MM.1S (cell line): Measurements from ENCODE around the gene PRKAG2.

Source experiments
- DNase-seq: peaks from one replicate; pipeline ENCODE4 v3.0.0-alpha.2; 2015
- H2AFZ ChIP-seq: fragments of 300-600 bp; sonication (generic); 2 replicates; pipeline ENCODE4 v1.6.0; 2016; ENCODE audit warnings: antibody characterized with exemption, low read length
- H3F3A ChIP-seq: fragments of 300-600 bp; sonication (generic); 2 replicates; pipeline ENCODE4 v1.6.1; 2016; ENCODE audit warnings: mild to moderate bottlenecking, antibody characterized with exemption, low read length, moderate library complexity, mixed read lengths; ENCODE audit not compliant: insufficient read depth
- H3K27ac ChIP-seq: fragments of 300-600 bp; sonication (generic); 2 replicates; pipeline ENCODE4 v1.5.1; 2016; ENCODE audit warnings: mild to moderate bottlenecking, low read length
- H3K27me3 ChIP-seq: fragments of 300-600 bp; sonication (generic); replicated peaks from 2 replicates; pipeline ENCODE4 v1.6.0; 2016; ENCODE audit warnings: low read length; ENCODE audit not compliant: insufficient read depth
- H3K36me3 ChIP-seq: fragments of 300-600 bp; sonication (generic); replicated peaks from 2 replicates; pipeline ENCODE4 v1.6.1; 2016; ENCODE audit warnings: mild to moderate bottlenecking, low read length, mixed read lengths; ENCODE audit not compliant: insufficient read depth
- H3K4me1 ChIP-seq: fragments of 300-600 bp; sonication (generic); 2 replicates; pipeline ENCODE4 v1.6.1; 2016; ENCODE audit warnings: low read length, mixed read lengths
- H3K4me2 ChIP-seq: fragments of 300-600 bp; sonication (generic); 2 replicates; pipeline ENCODE4 v1.6.0; 2016; ENCODE audit warnings: low read depth, low read length
- H3K4me3 ChIP-seq: fragments of 300-600 bp; sonication (generic); 2 replicates; pipeline ENCODE4 v1.5.1; 2016; ENCODE audit warnings: low read length, mixed read lengths
- H3K79me2 ChIP-seq: fragments of 300-600 bp; sonication (generic); 2 replicates; pipeline ENCODE4 v1.6.1; 2016; ENCODE audit warnings: mixed run types, low read length, mixed read lengths
- H3K9ac ChIP-seq: fragments of 300-600 bp; sonication (generic); 2 replicates; pipeline ENCODE4 v1.6.1; 2016; ENCODE audit warnings: low read length, mixed read lengths
- H3K9me2 ChIP-seq: fragments of 300-600 bp; sonication (generic); replicated peaks from 2 replicates; pipeline ENCODE4 v1.6.1; 2016; ENCODE audit warnings: mild to moderate bottlenecking, low read length, mixed read lengths; ENCODE audit not compliant: insufficient read depth
- H3K9me3 ChIP-seq: fragments of 300-600 bp; sonication (generic); replicated peaks from 2 replicates; pipeline ENCODE4 v1.6.1; 2016; ENCODE audit warnings: mild to moderate bottlenecking, low read length, mixed read lengths; ENCODE audit not compliant: insufficient read depth
- H4K20me1 ChIP-seq: fragments of 300-600 bp; sonication (generic); 2 replicates; pipeline ENCODE4 v1.6.1; 2016; ENCODE audit warnings: mild to moderate bottlenecking, low read length, moderate library complexity, mixed read lengths; ENCODE audit not compliant: insufficient read depth
- EZH2 ChIP-seq: fragments of 300-600 bp; sonication (generic); optimal IDR thresholded peaks from 2 replicates; pipeline ENCODE3; 2017; ENCODE audit warnings: low read depth, mild to moderate bottlenecking, antibody characterized with exemption, low read length, mixed read lengths
- EZH2phosphoT487 ChIP-seq: fragments of 300-600 bp; sonication (generic); IDR thresholded peaks from 2 replicates; pipeline ENCODE4 v1.6.1; 2018; ENCODE audit warnings: antibody characterized with exemption, low read length
- TF ChIP-seq, protein P1 (sequence below): fragments of 300-600 bp; sonication (generic); IDR thresholded peaks from 2 replicates; pipeline ENCODE4 v1.5.1; 2016; ENCODE audit warnings: antibody characterized with exemption, low read length, mixed read lengths

Gene PRKAG2

DNA sequence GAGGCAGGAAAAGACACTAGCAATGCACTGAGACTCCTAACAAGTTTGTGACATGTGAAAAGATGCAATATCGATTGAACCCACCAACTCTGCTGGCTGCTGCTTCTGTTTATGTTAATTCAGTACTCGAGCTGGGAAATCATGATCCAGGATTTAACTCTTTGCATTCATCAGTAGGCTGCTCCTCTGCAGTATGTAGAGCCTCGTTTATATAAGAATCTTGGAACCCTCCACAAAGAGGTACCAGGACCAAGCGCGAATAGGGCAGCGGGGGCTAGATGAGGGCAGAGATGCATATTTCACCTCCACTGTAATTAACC, 7.8 kb downstream of the PRKAG2 start:
- H3K4me1 ChIP-seq: no peaks in the 10 kb centered on the region
- no peaks in the 10 kb centered on the region for H3K9me2 ChIP-seq
- H3K9me3 ChIP-seq: no peaks in the 10 kb centered on the region
- no peak for DNase-seq
- H3K27me3 ChIP-seq: peaks cover 54% of the 10 kb centered on the region
- no peak overlapping the region for H3K4me2 ChIP-seq
- no peak overlapping the region for H3K9ac ChIP-seq
- no peak overlapping the region for H3K4me3 ChIP-seq
- H3F3A ChIP-seq: no peaks in the 10 kb centered on the region
- no peaks in the 10 kb centered on the region for H3K36me3 ChIP-seq
- H2AFZ ChIP-seq: no peak overlapping the region
- no peaks in the 10 kb centered on the region for H4K20me1 ChIP-seq
- TF ChIP-seq, protein P1, sequence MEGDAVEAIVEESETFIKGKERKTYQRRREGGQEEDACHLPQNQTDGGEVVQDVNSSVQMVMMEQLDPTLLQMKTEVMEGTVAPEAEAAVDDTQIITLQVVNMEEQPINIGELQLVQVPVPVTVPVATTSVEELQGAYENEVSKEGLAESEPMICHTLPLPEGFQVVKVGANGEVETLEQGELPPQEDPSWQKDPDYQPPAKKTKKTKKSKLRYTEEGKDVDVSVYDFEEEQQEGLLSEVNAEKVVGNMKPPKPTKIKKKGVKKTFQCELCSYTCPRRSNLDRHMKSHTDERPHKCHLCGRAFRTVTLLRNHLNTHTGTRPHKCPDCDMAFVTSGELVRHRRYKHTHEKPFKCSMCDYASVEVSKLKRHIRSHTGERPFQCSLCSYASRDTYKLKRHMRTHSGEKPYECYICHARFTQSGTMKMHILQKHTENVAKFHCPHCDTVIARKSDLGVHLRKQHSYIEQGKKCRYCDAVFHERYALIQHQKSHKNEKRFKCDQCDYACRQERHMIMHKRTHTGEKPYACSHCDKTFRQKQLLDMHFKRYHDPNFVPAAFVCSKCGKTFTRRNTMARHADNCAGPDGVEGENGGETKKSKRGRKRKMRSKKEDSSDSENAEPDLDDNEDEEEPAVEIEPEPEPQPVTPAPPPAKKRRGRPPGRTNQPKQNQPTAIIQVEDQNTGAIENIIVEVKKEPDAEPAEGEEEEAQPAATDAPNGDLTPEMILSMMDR: no peak
- TF ChIP-seq EZH2 (no peak), EZH2phosphoT487 (no peak)
- H3K27ac ChIP-seq: no peak overlapping the region
- no peaks in the 10 kb centered on the region for H3K79me2 ChIP-seq

- Histone ChIP-seq H3K9me3 (no peaks in the 10 kb centered on the region), H3K27me3 (peaks cover 54% of the 10 kb centered on the region), H3F3A (no peaks in the 10 kb centered on the region), H3K4me3 (no peak overlapping the region), H3K79me2 (no peaks in the 10 kb centered on the region), H3K27ac (no peak overlapping the region), H2AFZ (no peak overlapping the region), H3K9ac (no peak overlapping the region), H3K4me1 (no peaks in the 10 kb centered on the region), H3K9me2 (no peaks in the 10 kb centered on the region), H3K36me3 (no peaks in the 10 kb centered on the region), H3K4me2 (no peak overlapping the region), H4K20me1 (no peaks in the 10 kb centered on the region)
- TF ChIP-seq EZH2: no peak
- TF ChIP-seq, protein P1: no peak
- TF ChIP-seq EZH2phosphoT487: no peak
- no peak for DNase-seq
Observed at GRCh38 chr7:151868396-151869108, 8.4 kb downstream of the PRKAG2 start.

- no peak for TF ChIP-seq EZH2phosphoT487
- TF ChIP-seq EZH2: no peak
- TF ChIP-seq, protein P1: no peak
- Histone ChIP-seq H3K4me2 (no peak overlapping the region), H3K27me3 (peaks cover 54% of the 10 kb centered on the region), H3K9me2 (no peaks in the 10 kb centered on the region), H3K79me2 (no peaks in the 10 kb centered on the region), H2AFZ (no peak overlapping the region), H3K4me1 (no peaks in the 10 kb centered on the region), H4K20me1 (no peaks in the 10 kb centered on the region), H3K4me3 (no peak overlapping the region), H3K9ac (no peak overlapping the region), H3K9me3 (no peaks in the 10 kb centered on the region), H3K27ac (no peak overlapping the region), H3F3A (no peaks in the 10 kb centered on the region), H3K36me3 (no peaks in the 10 kb centered on the region)
- DNase-seq: no peak
Observed at GRCh38 chr7:151867912-151868311, 9.0 kb downstream of the PRKAG2 start.
